ENCODE measurements around the gene MRPS18A. TPM values are rescaled to one million over a fixed set of nuclear protein-coding genes. Genes with fewer than 3 reads are reported as not detected.

The MRPS18A gene
- total RNA-seq, 4 donors from 2014 or later = 42.5 to 56.2 (median 50.9) TPM

GRCh38 chr6:43673444-43674084 is 14.0 kb downstream of the MRPS18A start:
- intact Hi-C loops (cut with DNase I; ENCODE audit: low total_unique reads) = no loop called here
- no peak overlapping the region for H3K4me3 ChIP-seq (ENCODE audit: low read depth, poor library complexity, severe bottlenecking)
- no peak for DNase-seq (ENCODE audit: low spot score in 2 of 2)
- no peak for TF ChIP-seq POLR2A (IDR thresholded peaks at IDR 0.05)
- TF ChIP-seq CTCF (IDR thresholded peaks at IDR 0.05) = no peak
- 83 to 84% methylated on average over 11 to 15 of the region's 15 CpGs for whole genome bisulfite sequencing, 2 donors

GRCh38 chr6:43671801-43672690 is 15.5 kb downstream of the MRPS18A start:
- H3K4me3 ChIP-seq (ENCODE audit: low read depth, poor library complexity, severe bottlenecking) = no peak overlapping the region
- no peak for TF ChIP-seq POLR2A (IDR thresholded peaks at IDR 0.05)
- no peak for TF ChIP-seq CTCF (IDR thresholded peaks at IDR 0.05)
- WGBS, 2 donors = 79 to 84% methylated on average over 16 of the region's 16 CpGs
- DNase-seq (ENCODE audit: low spot score in 2 of 2) = no peak
- intact Hi-C loops (cut with DNase I; ENCODE audit: low total_unique reads) = no loop called here

GRCh38 chr6:43671011-43671800 is 16.4 kb downstream of the MRPS18A start:
- intact Hi-C loops (cut with DNase I; ENCODE audit: low total_unique reads) = no loop called here
- no peak for DNase-seq (ENCODE audit: low spot score in 2 of 2)
- 90 to 94% methylated on average over 7 to 8 of the region's 8 CpGs for WGBS, 2 donors
- no peak overlapping the region for H3K4me3 ChIP-seq (ENCODE audit: low read depth, poor library complexity, severe bottlenecking)
- no peak for TF ChIP-seq POLR2A (IDR thresholded peaks at IDR 0.05)
- no peak for TF ChIP-seq CTCF (IDR thresholded peaks at IDR 0.05)

- WGBS, 2 donors = 96 to 97% methylated on average over 6 of the region's 6 CpGs
- no peak overlapping the region for H3K4me3 ChIP-seq (ENCODE audit: low read depth, poor library complexity, severe bottlenecking)
- intact Hi-C loops (cut with DNase I; ENCODE audit: low total_unique reads) = no loop called here
- DNase-seq (ENCODE audit: low spot score in 2 of 2) = no peak
- TF ChIP-seq POLR2A (IDR thresholded peaks at IDR 0.05) (no peak), CTCF (IDR thresholded peaks at IDR 0.05) (no peak)
Measured at GRCh38 chr6:43670623-43670986, 17.0 kb downstream of the MRPS18A start.

GRCh38 chr6:43669922-43670622 is 17.5 kb downstream of the MRPS18A start:
- no peak for TF ChIP-seq CTCF (IDR thresholded peaks at IDR 0.05)
- TF ChIP-seq POLR2A (IDR thresholded peaks at IDR 0.05) = no peak
- 66 to 80% methylated on average over 6 of the region's 6 CpGs for WGBS, 2 donors
- no peak overlapping the region for H3K4me3 ChIP-seq (ENCODE audit: low read depth, poor library complexity, severe bottlenecking)
- DNase-seq (ENCODE audit: low spot score in 2 of 2) = no peak
- intact Hi-C loops (cut with DNase I; ENCODE audit: low total_unique reads) = loop anchor here (5.0 kb wide), 2 partner anchors 92 to 407 kb away; no protein-coding TSS in a partner anchor

Data from lower leg skin (tissue), 4 donors.